Stimulated activated CD4-positive, alpha-beta T cell treated with anti-CD3 and anti-CD28 coated beads, Interleukin-4, amount 100 ng/mL, for 1 hour (primary cell): ENCODE results near the gene BPIFA3.

Experiments used
- DNase-seq: peaks from one replicate; pipeline ENCODE4 v3.0.0-alpha.2; 2020

Gene BPIFA3

DNA sequence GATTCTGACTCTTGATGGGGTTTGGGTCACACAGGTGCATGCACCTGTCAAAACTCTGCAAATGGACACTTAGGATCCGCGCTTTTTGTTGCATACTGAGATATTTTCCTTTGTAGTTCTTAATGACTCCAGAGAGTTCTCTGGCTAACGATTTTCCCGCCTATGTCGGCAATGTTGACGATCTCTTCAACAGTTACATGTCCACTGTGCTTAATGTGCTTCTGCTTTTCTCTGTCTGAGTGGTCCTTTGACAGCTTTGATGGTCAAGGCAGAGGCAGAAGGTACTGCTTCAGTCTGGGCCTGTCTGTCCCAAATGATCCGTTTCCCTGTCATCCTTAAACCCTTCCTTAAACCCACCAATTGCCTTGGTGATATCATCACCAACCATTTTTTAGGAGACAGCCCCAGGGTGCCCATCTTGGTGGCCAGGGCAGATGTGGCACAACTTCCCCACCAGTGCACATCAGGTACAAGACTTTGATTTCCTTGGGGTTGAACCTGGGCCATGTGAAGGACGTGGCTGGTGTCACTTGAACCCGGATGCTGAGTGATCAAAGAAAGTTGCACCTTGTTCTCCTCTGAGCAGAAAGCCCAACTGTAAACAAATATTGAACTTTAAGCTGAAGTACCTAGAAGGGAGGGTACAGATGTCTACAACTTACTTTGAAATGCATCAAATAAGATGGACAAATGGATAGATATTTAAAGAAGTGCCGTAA is 55.2 kb downstream of the BPIFA3 start:
- no peak for DNase-seq

- DNase-seq: no peak
These were observed 56.1 kb downstream of the BPIFA3 start for GRCh38 chr20:33273117-33273851.

DNA sequence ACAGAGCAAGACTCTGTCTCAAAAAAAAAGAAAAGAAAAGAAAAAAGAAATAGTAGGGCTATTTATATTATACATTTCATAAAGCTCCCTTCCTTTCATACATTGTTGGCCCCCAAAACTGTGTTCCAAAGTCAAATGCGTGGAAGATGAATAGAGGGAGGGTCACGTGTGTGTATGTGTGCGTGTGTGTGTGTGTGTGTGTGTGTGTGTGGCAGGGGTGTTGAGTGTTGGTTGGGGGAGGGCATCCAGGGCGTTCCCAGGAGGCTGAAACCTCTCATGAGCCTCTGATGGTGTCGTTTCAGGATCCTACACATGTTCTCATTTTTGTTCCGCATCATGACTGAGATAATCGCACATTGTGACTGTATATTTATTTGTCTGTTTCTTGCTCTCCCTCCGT is 58.1 kb downstream of the BPIFA3 start:
- no peak for DNase-seq

- no peak for DNase-seq
These were observed 58.7 kb downstream of the BPIFA3 start for GRCh38 chr20:33275871-33276270.

DNA sequence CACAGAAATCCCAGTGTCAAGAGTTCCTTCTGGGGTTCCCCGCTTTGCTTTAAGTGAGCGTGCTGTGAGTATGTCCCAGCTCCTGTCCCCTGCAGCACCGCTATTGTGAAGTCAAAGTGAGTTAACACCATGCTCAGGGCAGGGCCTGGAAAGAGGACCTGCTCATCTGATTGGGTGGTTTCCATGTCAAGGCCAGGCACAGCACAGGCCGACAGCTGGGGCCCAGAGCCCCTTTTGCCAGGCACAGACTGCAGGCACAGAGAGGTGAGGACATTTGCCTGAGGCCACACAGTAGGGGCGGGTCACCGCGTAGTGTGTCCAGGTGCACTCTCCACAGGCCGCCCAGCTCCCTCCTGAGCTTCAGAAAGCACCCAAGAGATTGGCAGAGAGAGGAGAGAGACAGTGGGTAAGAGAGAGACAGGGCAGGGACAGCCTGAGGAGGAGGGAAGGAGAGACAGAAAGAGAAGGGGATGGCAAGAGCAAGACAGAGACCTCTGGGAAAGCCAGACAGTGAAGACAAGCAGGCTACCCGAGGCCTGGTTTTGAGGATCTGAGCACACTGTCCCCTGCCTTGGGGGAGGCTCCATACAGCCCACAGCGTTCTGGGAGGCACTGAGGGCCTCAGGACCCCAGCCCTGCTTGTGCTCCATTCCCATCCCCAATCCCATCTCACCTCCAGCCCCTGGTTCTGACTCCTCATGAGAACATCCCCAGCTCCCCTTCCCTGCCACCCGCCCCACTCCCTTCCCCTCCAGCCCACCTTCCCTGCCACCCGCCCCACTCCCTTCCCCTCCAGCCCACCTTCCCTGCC is 59.4 kb downstream of the BPIFA3 start:
- no peak for DNase-seq
